ENCODE data around the gene AGAP3.
A peak's percentile ranks its signal among the peaks of the same experiment; 100 is the strongest.

AGAP3 gene

DNA sequence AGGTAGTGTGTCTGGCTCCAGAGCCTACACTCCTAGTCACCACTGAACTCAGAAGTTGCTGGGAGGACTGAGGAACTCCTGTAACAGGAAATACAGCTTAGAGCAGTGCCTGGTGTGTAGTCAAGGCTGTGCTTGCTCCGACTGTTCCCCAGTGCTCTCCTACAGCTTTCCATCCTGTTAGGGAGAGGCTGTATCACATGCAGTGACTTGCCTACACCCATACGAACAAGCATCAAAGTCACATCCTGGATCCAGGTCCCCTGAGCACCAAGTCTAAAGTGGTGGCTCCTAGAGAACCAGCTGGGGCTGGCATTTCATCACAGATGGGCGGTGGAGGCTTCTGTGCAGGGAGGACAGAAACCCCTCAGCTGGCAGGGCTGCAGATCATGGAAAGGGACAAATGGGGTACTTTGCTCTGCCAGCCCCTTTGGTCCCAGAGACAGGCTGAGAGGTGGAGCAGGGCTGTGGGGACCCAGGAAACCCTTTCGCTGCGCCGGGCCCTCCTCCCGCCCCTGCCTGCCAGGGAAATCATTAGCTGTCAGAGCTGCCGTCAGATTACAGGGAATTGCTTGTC is 93.1 kb downstream of the AGAP3 start:
- ATAC-seq (replicated peaks), result no peak
- peaks cover 24 to 49% of the 10 kb centered on the region in 2 donors for H3K27me3 Mint-ChIP-seq
- H3K4me3 Mint-ChIP-seq, result no peak overlapping the region
- H3K9me3 Mint-ChIP-seq, result no peaks in the 10 kb centered on the region
- peaks cover 7% of the 10 kb centered on the region for H3K36me3 Mint-ChIP-seq (ENCODE audit: insufficient read depth)
- DNase-seq, result no peak
- peaks cover 0 to 4% of the 10 kb centered on the region in 2 donors for H3K4me1 Mint-ChIP-seq (ENCODE audit: low read depth in 2 of 2)
- H3K27ac Mint-ChIP-seq, result no peak overlapping the region

DNA sequence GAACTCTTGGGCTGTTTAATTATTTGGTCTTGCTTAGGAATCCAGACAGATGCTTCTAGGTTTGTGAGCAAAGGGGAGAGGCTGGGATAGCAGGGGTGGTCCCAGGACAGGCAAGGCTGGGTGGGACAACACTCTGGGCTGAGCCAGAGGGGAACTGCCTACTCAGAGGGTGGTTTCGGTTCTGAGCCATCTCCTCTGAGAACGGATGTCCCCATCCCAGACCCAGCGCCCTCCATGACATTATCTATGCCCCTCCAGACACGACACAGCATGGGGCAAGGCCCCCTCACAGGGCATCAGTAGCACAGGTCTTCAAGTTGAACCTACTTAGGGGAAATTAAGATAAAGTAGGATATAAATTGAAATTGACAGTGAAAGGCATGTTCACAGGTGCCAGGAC is 93.7 kb downstream of the AGAP3 start:
- H3K4me1 Mint-ChIP-seq (ENCODE audit: low read depth in 2 of 2), result peaks cover 0 to 2% of the 10 kb centered on the region in 2 donors
- H3K4me3 Mint-ChIP-seq, result no peak overlapping the region
- no peak overlapping the region for H3K27ac Mint-ChIP-seq
- peaks cover 7% of the 10 kb centered on the region for H3K36me3 Mint-ChIP-seq (ENCODE audit: insufficient read depth)
- no peak for DNase-seq
- no peaks in the 10 kb centered on the region for H3K9me3 Mint-ChIP-seq
- ATAC-seq (replicated peaks), result no peak
- H3K27me3 Mint-ChIP-seq, result peaks cover 24 to 47% of the 10 kb centered on the region in 2 donors

DNA sequence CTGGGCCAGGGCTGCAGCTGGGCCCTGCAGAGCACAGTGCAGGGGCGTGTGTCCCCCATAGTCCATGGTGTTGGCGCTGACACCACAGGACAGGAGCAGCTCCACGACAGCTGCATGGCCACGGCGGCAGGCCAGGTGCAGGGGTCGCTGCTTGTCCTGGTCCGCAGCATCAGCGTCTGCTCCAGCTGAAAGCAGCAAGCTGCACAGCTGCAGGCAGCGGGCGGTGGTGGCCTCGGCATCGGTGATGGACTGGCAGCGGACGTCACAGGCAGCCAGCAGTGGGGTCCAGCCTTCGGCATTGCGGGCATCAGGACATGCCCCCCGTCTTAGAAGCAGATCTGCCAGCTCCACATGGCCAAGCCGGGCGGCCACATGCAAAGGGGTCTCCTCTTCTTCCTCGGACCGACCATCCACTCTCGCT is 94.7 kb downstream of the AGAP3 start:
- DNase-seq, result no peak
- peaks cover 0 to 2% of the 10 kb centered on the region in 2 donors for H3K4me1 Mint-ChIP-seq (ENCODE audit: low read depth in 2 of 2)
- peaks cover 16 to 36% of the 10 kb centered on the region in 2 donors for H3K27me3 Mint-ChIP-seq
- no peaks in the 10 kb centered on the region for H3K9me3 Mint-ChIP-seq
- H3K4me3 Mint-ChIP-seq, result no peak overlapping the region
- H3K36me3 Mint-ChIP-seq (ENCODE audit: insufficient read depth), result peaks cover 7% of the 10 kb centered on the region
- H3K27ac Mint-ChIP-seq, result no peak overlapping the region
- no peak for ATAC-seq (replicated peaks)

DNA sequence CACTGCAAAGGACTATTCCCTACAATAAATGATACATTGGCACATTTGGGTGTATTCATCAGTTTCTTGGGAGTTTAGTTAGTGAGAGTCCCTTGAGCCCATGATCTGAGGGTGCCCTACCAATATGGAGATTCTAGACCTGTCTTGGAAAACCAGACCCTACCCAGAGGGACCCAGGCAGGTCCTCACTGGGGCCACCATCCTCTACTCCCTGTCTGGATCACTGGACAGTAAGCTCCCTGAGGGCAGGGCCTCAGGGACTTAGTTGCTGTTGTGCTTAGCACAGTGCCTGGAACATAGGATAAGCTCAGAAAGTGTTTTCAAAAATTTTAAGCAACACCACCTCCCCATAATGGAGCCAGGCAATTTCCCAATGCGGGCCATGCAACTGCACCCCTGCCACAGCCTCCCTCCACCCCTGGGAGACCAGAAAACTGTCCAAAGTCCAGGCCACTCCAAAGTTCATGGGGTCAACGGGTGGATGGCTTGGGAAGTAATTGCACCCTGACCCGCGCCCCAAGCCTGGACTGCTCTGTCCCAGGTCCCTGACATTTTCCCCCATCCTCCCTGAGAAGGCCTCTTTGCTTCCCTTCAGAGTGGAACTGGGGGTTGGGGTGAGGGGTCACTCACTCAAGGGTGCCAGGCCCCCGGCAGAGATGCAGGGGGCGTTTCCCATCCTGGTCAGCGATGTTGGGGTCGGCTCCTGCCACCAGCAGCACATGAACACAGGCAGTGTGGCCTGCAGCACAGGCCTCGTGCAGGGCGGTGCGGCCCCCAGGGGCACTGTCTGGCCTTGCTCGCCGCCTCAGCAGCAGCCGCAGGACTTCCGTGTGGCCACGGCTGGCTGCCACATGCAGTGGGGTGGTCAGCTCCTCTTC is 99.7 kb downstream of the AGAP3 start:
- H3K27ac Mint-ChIP-seq, result no peak overlapping the region
- DNase-seq (no peak), ATAC-seq (replicated peaks) (no peak)
- peaks cover 7% of the 10 kb centered on the region for H3K36me3 Mint-ChIP-seq (ENCODE audit: insufficient read depth)
- no peak overlapping the region for H3K4me3 Mint-ChIP-seq
- H3K27me3 Mint-ChIP-seq, result peaks cover 0 to 11% of the 10 kb centered on the region in 2 donors
- peaks cover 0 to 3% of the 10 kb centered on the region in 2 donors for H3K4me1 Mint-ChIP-seq (ENCODE audit: low read depth in 2 of 2)
- no peaks in the 10 kb centered on the region for H3K9me3 Mint-ChIP-seq

DNA sequence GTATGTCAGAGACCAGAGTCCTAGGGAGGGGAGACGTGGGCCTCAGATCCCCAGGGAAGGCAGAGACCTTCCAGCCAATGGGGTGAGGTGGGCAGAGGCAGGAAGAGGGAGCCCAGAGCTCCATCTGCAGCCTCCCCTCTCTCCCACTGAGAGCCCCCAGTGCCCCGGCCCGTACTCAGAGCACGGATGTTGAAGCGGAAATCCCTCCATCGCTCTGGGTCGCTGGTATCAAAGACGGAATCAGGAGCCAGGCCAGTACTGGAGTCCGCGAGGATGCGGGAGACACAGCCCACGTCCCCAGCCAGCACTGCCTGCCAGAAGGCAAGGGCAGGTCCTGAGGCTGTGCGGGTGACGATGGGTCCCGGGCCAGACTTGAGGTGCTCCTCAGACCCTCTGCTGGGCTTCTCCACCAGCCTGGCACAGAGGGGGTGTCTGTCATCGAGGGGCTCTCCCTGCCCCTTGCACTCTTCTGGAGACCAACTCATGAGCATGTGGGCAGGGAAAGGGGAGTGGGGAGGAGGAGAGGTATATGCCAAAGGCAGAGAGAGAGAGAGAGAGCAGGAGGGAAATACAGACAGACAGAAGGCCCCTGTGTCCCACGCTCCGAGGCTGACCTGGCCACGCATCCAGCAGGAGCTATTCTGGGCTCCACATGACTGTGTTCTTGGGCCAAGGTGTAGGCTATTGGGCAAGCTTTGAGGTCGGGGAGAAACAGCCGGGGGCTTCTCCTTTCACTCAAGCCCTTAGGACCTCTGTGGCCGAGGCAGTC is 100.5 kb downstream of the AGAP3 start, which contains the start of gene ASB10:
ASB10 (minus strand) TSS at position 611 of the 769 bp plus-strand sequence; CDS start at position 491, 120 bp downstream.
- H3K36me3 Mint-ChIP-seq (ENCODE audit: insufficient read depth), result peaks cover 7% of the 10 kb centered on the region
- DNase-seq, result no peak
- H3K4me1 Mint-ChIP-seq (ENCODE audit: low read depth in 2 of 2), result peaks cover 0 to 3% of the 10 kb centered on the region in 2 donors
- peaks cover 0 to 11% of the 10 kb centered on the region in 2 donors for H3K27me3 Mint-ChIP-seq
- ATAC-seq (replicated peaks), result no peak
- no peak within 1 kb of the TSS for H3K4me3 Mint-ChIP-seq
- H3K9me3 Mint-ChIP-seq, result no peaks in the 10 kb centered on the region
- peak within 1 kb of the TSS in 1 of 2 donors; percentile 54 for H3K27ac Mint-ChIP-seq

DNA sequence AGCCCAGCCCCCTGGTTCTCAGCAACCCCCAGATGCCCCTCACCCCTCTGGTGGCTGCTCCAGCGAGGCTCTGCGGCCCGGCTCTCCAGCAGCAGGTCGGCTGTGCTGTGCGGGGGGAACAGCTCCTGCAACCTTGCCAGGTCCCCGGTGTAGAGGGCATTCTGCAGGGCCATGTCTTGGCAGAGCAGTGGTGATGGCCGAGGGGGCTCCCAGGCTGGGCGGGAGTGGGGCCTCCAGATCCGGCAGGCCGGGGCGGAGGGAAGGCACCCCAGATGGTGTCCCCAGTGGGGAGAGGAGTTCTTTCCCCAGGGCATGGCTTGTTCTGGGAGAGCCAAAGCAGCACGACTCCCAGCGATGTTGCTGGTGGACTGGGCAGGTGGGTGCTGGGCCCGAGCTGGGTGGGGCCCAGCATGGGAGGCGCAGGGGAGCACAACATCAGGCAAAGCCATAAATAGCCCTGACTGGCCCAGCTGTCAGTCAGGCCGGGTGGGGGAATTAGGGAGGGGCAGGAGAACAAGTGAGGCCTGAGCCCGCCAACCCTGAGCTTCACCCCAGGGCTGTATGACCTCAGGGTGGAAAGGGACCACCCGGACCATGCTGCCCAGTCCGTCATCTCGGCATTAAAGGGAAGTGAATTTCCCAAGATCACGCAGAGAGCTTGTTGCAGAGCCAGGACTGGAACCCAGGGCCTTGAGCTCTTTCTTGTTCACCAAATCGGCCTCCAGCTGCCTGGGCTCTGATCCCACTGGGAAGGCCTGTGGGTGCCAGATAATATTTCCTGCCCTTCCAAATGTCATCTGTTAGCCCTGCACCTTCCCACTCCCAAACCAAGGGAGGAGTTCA is 101.4 kb downstream of the AGAP3 start:
- Mint-ChIP-seq H3K4me3 (no peak overlapping the region), H3K27ac (no peak overlapping the region), H3K4me1 (ENCODE audit: low read depth in 2 of 2) (peaks cover 0 to 3% of the 10 kb centered on the region in 2 donors), H3K9me3 (no peaks in the 10 kb centered on the region), H3K36me3 (ENCODE audit: insufficient read depth) (peaks cover 6% of the 10 kb centered on the region), H3K27me3 (peaks cover 0 to 11% of the 10 kb centered on the region in 2 donors)
- DNase-seq, result no peak
- ATAC-seq (replicated peaks), result no peak

DNA sequence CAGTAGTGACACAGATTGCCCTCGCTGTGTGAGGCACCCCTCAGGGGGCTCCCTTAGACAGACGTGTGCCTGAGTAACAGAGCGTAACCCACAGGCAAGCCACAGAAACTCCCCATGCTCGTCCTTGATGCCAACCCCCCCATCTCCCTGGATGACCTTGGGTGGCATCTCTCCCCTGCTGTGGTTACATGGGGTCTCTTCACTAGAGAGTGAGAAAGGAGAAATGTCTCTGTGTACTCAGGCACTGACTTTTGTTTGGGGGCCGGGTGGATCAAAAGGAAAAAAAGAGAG is 101.9 kb downstream of the AGAP3 start:
- peaks cover 0 to 3% of the 10 kb centered on the region in 2 donors for H3K4me1 Mint-ChIP-seq (ENCODE audit: low read depth in 2 of 2)
- H3K9me3 Mint-ChIP-seq, result no peaks in the 10 kb centered on the region
- peaks cover 3% of the 10 kb centered on the region for H3K36me3 Mint-ChIP-seq (ENCODE audit: insufficient read depth)
- peaks cover 0 to 11% of the 10 kb centered on the region in 2 donors for H3K27me3 Mint-ChIP-seq
- no peak overlapping the region for H3K4me3 Mint-ChIP-seq
- DNase-seq, result no peak
- no peak for ATAC-seq (replicated peaks)
- no peak overlapping the region for H3K27ac Mint-ChIP-seq

DNA sequence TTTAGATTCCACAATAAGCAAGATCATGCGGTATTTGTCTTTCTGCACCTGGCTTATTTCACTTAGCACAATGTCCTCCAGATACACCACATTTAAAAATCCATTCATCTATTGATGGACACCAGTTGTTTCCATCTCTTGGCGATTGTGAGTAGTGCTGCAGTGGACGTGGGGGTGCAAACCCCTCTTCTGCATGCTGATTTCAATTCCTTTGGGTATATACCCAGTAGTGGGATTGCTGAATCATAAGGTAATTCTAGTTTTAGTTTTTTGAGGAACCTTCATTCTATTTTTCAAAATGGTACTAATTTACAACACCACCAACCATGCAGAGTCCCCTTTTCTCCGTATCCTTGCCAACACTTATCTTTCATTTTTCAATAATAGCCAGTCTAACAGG is 102.8 kb downstream of the AGAP3 start:
- ATAC-seq (replicated peaks), result no peak
- H3K27me3 Mint-ChIP-seq, result peaks cover 0 to 11% of the 10 kb centered on the region in 2 donors
- H3K9me3 Mint-ChIP-seq, result no peaks in the 10 kb centered on the region
- peaks cover 2% of the 10 kb centered on the region for H3K36me3 Mint-ChIP-seq (ENCODE audit: insufficient read depth)
- H3K4me3 Mint-ChIP-seq, result no peak overlapping the region
- no peak overlapping the region for H3K27ac Mint-ChIP-seq
- peaks cover 0 to 4% of the 10 kb centered on the region in 2 donors for H3K4me1 Mint-ChIP-seq (ENCODE audit: low read depth in 2 of 2)
- DNase-seq, result no peak

DNA sequence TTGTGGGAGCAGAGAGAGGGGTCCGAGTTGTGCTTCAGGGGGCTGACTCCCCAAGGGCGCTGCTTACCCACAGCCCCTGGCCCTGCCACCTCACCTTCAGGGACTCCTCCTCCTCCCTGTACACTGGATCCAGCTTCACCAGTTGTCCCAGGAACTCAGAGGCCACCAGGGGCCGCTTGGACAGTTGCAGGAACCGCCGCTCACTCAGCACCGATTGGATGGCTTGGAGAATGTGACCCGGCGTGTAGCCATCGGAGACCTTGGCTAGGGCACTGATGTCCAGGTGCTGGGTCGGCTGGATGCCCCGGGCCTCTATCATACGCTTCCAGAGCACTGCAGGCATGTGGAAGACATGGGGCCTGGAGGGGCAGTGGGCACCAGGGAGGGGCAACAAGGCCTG is 105.3 kb downstream of the AGAP3 start:
- Mint-ChIP-seq H3K36me3 (ENCODE audit: insufficient read depth) (no peaks in the 10 kb centered on the region), H3K27me3 (peaks cover 0 to 11% of the 10 kb centered on the region in 2 donors), H3K27ac (peak overlapping the region in 1 of 2 donors; percentile 70), H3K4me1 (ENCODE audit: low read depth in 2 of 2) (peaks cover 0 to 15% of the 10 kb centered on the region in 2 donors), H3K9me3 (no peaks in the 10 kb centered on the region), H3K4me3 (no peak overlapping the region)
- ATAC-seq (replicated peaks), result no peak
- DNase-seq, result no peak

DNA sequence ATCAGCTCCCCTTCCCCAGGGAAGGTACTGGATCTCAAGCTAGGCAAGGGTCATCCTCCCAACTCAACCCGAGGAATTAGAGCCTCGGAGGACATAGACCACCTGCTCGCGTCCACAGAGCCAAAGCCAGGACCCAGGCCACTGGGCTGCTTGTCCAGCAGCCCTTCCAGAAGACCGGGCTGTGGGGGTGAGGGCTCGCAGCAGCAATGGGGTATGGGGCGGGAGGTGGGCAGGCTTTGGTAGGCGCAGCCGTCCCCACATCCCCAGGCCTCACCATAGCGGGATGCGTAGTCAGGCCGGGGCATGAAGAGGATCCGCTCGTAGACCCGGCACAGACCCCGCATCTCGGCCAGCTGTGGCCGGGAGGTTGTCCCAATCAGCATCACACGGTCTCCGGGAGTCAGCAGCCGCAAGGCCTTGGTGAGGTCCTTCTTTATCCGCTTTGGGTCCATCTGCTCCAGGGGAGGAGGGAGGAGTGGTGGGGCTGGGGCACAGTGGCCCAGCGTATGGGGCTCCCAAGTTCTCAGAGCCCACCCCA is 105.8 kb downstream of the AGAP3 start:
- H3K4me3 Mint-ChIP-seq, result no peak overlapping the region
- no peak for ATAC-seq (replicated peaks)
- H3K27me3 Mint-ChIP-seq, result peaks cover 0 to 11% of the 10 kb centered on the region in 2 donors
- H3K9me3 Mint-ChIP-seq, result no peaks in the 10 kb centered on the region
- DNase-seq, result no peak
- H3K36me3 Mint-ChIP-seq (ENCODE audit: insufficient read depth), result no peaks in the 10 kb centered on the region
- H3K27ac Mint-ChIP-seq, result no peak overlapping the region
- peaks cover 0 to 15% of the 10 kb centered on the region in 2 donors for H3K4me1 Mint-ChIP-seq (ENCODE audit: low read depth in 2 of 2)

DNA sequence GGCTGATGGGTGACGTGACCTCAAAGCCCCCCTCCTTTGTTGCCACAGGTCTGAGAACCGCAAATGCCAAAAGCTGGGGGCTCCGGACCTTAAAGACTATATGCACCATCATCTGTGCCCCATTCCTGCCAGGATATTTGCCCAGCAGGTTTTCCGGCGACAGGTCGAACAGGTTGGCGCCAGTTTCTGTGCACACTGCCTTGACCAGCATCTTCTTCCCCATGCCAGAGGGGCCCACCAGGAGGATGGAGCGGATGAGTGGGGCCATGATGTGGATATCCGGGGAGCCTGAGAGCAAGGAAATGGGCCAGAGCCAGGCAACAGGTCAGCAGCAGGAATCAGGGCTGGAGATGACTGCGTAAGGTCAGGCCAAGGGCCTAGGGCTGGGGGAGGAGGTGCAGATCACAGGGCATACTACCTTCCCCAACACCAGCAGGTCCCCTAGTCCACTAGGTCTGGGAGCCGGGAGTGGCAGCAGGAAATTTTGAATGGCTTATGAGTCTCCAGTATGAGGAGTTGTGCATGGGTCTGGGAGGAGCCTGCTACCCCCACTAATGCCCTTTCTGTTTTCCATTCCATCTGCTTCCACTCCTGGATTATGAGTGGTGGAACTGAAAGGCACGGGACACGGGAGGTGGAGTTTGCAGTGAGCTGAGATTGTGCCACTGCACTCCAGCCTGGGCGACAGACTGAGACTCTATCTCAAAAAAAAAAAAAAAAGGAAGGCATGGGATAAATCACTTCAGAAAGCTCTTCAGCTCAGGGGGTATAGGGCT is 107.1 kb downstream of the AGAP3 start:
- DNase-seq (no peak), ATAC-seq (replicated peaks) (no peak)
- Mint-ChIP-seq H3K27me3 (peaks cover 0 to 7% of the 10 kb centered on the region in 2 donors), H3K4me3 (no peak overlapping the region), H3K4me1 (ENCODE audit: low read depth in 2 of 2) (peaks cover 0 to 12% of the 10 kb centered on the region in 2 donors), H3K9me3 (no peaks in the 10 kb centered on the region), H3K27ac (no peak overlapping the region), H3K36me3 (ENCODE audit: insufficient read depth) (no peaks in the 10 kb centered on the region)

Measured in effector memory CD8-positive, alpha-beta T cell (primary cell).